Bronchial epithelial cell (primary cell): ENCODE results near the gene ZBTB18. TPM values are rescaled to one million over a fixed set of nuclear protein-coding genes. Genes with fewer than 3 reads are reported as not detected.

Experiments
- DNase-seq: peaks from one replicate; pipeline ENCODE4 v3.0.0-alpha.2; 2010; ENCODE audit warnings: low read depth
- FAIRE-seq: peaks from 2 replicates; lab custom pipeline; 2011; peaks lifted over from hg19 to GRCh38; lab: Jason Lieb, UNC
- H3K27me3 ChIP-seq: 2 replicates; pipeline ENCODE4 v1.5.1; 2011; ENCODE audit warnings: low read length; ENCODE audit not compliant: control insufficient read depth, insufficient read depth
- H3K36me3 ChIP-seq: 2 replicates; pipeline ENCODE4 v1.5.1; 2011; ENCODE audit warnings: low read length; ENCODE audit not compliant: control insufficient read depth, insufficient read depth
- H3K4me3 ChIP-seq: 2 replicates; pipeline ENCODE4 v1.5.1; 2011; ENCODE audit warnings: mild to moderate bottlenecking, low read depth, low read length, control low read depth
- total RNA-seq: library from RNA; depleted of rRNA; stranded (reverse); fragments of >200 nt; gene quantifications from 2 replicates; pipeline ENCODE4 v1.2.1, GENCODE V29; 2014
- TF ChIP-seq, protein P1 (sequence below): IDR thresholded peaks from 2 replicates; pipeline ENCODE4 v1.5.1; 2011; ENCODE audit warnings: mild to moderate bottlenecking, moderate library complexity, low read length, control low read depth, inconsistent platforms; ENCODE audit not compliant: insufficient read depth, severe bottlenecking

The ZBTB18 gene
- total RNA-seq, 1 donor from 2014 or later: 6.8 TPM

DNA sequence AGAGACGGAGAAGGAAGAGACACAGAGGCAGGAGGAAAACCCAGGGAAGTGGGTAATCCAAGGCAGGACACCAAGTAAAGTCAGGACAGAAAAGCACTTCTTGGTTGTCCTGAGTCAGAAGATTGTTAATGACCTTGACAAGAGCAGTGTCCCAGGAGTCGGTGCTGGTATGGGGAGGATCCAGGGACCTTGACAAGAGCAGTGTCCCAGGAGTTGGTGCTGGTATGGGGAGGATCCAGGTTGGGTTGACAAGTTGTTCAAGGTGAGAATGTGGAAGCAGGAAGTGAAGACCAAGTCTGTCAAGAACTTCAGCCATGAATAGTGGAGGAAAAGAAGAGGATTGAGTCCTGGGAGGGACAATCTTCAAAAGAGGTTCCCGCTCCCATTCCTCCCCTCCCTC lies 31.9 kb downstream of the ZBTB18 start:
- no peaks in the 10 kb centered on the region for H3K36me3 ChIP-seq
- no peak for FAIRE-seq

DNA sequence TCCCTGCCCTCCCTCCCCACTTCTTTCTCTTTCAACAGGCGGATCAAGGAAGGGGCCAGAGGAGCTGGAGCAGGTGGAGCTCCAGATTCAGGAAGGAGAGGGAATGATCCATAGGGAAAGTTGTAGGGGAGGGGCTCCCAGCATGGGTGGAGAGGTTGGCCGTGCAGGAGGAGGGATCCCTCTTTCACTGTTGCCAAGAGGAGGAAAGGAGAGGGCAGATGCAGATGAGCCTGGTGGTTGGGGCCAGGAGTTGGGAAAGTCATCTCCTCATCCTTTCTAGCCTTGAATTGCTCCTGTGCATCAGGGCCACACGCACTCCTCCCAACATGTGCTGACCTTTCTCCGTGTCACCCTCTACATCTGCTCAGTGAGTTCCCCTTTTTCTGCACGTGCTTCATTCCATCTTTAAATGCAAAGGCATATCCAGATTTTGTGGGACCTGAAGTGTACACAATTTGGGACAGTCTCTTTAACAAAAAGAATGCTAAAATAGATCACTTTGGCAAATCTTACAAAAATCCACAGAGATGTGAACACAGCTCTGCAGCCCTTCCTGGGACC lies 32.4 kb downstream of the ZBTB18 start:
- Histone ChIP-seq H3K27me3 (no peaks in the 10 kb centered on the region), H3K4me3 (no peak overlapping the region), H3K36me3 (no peaks in the 10 kb centered on the region)
- no peak for DNase-seq
- TF ChIP-seq, protein P1, sequence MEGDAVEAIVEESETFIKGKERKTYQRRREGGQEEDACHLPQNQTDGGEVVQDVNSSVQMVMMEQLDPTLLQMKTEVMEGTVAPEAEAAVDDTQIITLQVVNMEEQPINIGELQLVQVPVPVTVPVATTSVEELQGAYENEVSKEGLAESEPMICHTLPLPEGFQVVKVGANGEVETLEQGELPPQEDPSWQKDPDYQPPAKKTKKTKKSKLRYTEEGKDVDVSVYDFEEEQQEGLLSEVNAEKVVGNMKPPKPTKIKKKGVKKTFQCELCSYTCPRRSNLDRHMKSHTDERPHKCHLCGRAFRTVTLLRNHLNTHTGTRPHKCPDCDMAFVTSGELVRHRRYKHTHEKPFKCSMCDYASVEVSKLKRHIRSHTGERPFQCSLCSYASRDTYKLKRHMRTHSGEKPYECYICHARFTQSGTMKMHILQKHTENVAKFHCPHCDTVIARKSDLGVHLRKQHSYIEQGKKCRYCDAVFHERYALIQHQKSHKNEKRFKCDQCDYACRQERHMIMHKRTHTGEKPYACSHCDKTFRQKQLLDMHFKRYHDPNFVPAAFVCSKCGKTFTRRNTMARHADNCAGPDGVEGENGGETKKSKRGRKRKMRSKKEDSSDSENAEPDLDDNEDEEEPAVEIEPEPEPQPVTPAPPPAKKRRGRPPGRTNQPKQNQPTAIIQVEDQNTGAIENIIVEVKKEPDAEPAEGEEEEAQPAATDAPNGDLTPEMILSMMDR: no peak
- no peak for FAIRE-seq

More for the DNA sequence above, 31.9 kb downstream of the ZBTB18 start:
- Histone ChIP-seq H3K4me3 (no peak overlapping the region), H3K27me3 (no peaks in the 10 kb centered on the region)
- no peak for DNase-seq
- TF ChIP-seq, protein P1: no peak

DNA sequence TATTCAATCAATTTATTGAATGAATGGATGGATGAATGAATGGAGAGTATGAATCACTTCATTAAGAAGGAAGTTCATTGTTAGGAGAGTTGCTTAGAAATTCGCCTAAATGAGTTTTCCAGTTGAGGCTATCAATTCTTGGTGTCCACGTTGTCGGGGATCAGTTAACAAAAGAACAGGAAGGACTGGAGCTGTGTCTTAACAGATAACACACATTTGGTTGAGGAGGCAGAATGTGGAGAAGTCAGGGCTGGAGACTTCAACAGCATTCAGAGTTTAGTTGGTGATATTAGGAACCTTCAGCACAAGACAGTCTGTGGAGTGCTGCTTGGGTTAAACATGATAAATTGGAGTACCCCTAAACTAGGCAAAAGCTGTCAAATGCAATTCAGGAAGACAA lies 33.7 kb downstream of the ZBTB18 start:
- FAIRE-seq: no peak

DNA sequence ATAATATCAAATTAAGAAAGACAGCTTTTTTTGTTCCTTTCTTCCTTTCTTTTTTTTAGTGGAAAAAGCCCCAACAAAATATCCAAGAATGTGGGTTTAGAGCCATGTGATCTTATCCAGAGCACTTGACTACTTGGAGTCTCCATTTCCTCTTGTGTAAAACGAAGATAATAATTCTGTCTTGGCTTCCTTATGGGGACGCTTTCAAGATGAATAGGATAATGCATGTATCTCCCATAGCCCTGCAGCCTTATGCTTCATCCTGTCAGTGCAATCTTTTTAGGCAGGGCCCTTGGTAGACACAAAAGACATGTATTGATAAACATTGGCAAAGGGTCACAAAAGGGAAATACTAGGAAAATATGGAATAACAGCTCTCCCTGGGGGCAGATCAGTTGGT lies 34.8 kb downstream of the ZBTB18 start:
- TF ChIP-seq, protein P1: no peak
- DNase-seq (no peak), FAIRE-seq (no peak)
- no peak overlapping the region for H3K4me3 ChIP-seq
- no peaks in the 10 kb centered on the region for H3K27me3 ChIP-seq
- H3K36me3 ChIP-seq: no peaks in the 10 kb centered on the region

More for the DNA sequence above, 33.7 kb downstream of the ZBTB18 start:
- Histone ChIP-seq H3K4me3 (no peak overlapping the region), H3K27me3 (no peaks in the 10 kb centered on the region), H3K36me3 (no peaks in the 10 kb centered on the region)
- DNase-seq: no peak
- TF ChIP-seq, protein P1: no peak

DNA sequence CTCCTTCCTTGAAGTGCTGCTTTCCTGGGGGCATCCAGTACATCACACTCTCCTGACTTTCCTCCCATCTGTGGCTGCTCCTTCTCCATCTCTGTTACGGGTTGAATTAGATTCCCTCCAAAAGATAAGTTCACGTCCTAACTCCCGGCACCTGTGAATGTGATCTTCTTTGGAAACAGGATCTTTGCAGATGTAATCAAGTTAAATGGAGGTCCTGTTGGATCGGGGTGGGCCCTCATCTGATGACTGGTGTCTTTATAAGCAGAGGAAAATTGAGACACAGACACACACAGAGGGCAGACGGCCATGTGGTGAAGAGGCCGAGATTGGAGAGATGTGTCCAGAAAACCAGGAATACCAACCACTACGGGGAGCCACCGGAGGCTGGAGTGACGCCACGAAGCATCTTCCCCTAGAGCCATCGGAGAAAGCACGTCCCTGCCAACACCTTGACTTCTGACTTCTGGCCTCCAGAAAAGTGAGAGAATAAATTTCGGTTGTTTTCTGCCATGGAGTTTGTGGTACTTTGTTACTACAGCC lies 36.0 kb downstream of the ZBTB18 start:
- no peak for FAIRE-seq
- TF ChIP-seq, protein P1: no peak
- Histone ChIP-seq H3K36me3 (no peaks in the 10 kb centered on the region), H3K27me3 (peaks cover 2% of the 10 kb centered on the region), H3K4me3 (no peak overlapping the region)
- no peak for DNase-seq

DNA sequence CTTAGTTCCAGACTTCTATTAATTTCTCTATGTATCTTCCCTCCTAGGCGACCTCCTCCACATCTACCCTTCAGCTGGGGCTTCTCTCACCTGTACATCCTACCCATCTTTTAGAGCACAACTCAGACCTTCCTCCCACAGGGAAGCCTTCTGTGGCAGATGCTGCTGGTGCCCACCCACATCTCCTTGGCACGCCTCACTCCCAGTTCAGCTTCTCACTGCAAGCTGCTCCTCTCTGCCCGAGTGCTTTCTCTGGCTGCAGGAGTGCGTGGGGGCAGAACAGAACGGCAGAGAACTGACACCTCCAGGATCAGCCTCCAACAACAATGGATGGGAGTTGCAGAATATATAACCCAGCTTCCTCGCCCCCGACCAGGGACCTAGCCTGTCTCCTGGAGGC lies 36.5 kb downstream of the ZBTB18 start:
- TF ChIP-seq, protein P1: no peak
- FAIRE-seq (no peak), DNase-seq (no peak)
- Histone ChIP-seq H3K27me3 (peaks cover 2% of the 10 kb centered on the region), H3K4me3 (no peak overlapping the region), H3K36me3 (no peaks in the 10 kb centered on the region)
